SK-N-SH treated with all-trans-retinoic acid at 6 μM for 48 hours (cell line): ENCODE measurements around the gene IL17C.
A peak's percentile ranks its signal among the peaks of the same experiment; 100 is the strongest.

Source experiments
- ATAC-seq: fragments of 200-7000 bp; cut with Tn5 transposase; 3 replicates; pipeline ENCODE4 v1.9.1; 2020; ENCODE audit warnings: mild to moderate bottlenecking, moderate library complexity
- ARNTL ChIP-seq: fragments of 450-650 bp; formaldehyde crosslinking; IDR thresholded peaks from 2 replicates; pipeline ENCODE4 v1.5.0; 2020; ENCODE audit warnings: low read depth, mild to moderate bottlenecking, moderate library complexity, borderline replicate concordance
- CSDC2 ChIP-seq: fragments of 250-450 bp; sonication (Bioruptor Pico); IDR thresholded peaks from 2 replicates; pipeline ENCODE4 v1.5.0; 2020; ENCODE audit warnings: mild to moderate bottlenecking, moderate library complexity
- ESRRG ChIP-seq: fragments of 250-450 bp; sonication (Bioruptor Pico); IDR thresholded peaks from 2 replicates; pipeline ENCODE4 v1.6.1; 2021; ENCODE audit warnings: mild to moderate bottlenecking
- GLIS3 ChIP-seq: fragments of 250-450 bp; sonication (Bioruptor Pico); IDR thresholded peaks from 2 replicates; pipeline ENCODE4 v1.5.0; 2020; ENCODE audit warnings: mild to moderate bottlenecking, moderate library complexity
- ISL1 ChIP-seq: fragments of 250-450 bp; sonication (Bioruptor Pico); IDR thresholded peaks from 2 replicates; pipeline ENCODE4 v2.1.2; 2022; ENCODE audit warnings: mild to moderate bottlenecking, moderate library complexity
- OSR1 ChIP-seq: fragments of 250-450 bp; sonication (Bioruptor Pico); IDR thresholded peaks from 2 replicates; pipeline ENCODE4 v1.8.0; 2022; ENCODE audit warnings: moderate library complexity, mild to moderate bottlenecking, inconsistent platforms
- PPARA ChIP-seq: fragments of 250-450 bp; sonication (Bioruptor Pico); IDR thresholded peaks from 2 replicates; pipeline ENCODE4 v1.5.0; 2020; ENCODE audit warnings: mild to moderate bottlenecking, borderline replicate concordance
- RARB ChIP-seq: fragments of 250-450 bp; sonication (Bioruptor Pico); IDR thresholded peaks from 2 replicates; pipeline ENCODE4 v1.8.0; 2021; ENCODE audit warnings: mild to moderate bottlenecking, moderate library complexity
- SNAI2 ChIP-seq: fragments of 250-450 bp; sonication (Bioruptor Pico); IDR thresholded peaks from 2 replicates; pipeline ENCODE4 v1.5.0; 2020; ENCODE audit warnings: mild to moderate bottlenecking, moderate library complexity
- TCF4 ChIP-seq: fragments of 250-450 bp; sonication (Bioruptor Pico); IDR thresholded peaks from 2 replicates; pipeline ENCODE4 v1.8.0; 2021; ENCODE audit warnings: mild to moderate bottlenecking, moderate library complexity, borderline replicate concordance
- ZC3H10 ChIP-seq: fragments of 250-450 bp; sonication (Bioruptor Pico); IDR thresholded peaks from 2 replicates; pipeline ENCODE4 v1.5.1; 2021; ENCODE audit warnings: mild to moderate bottlenecking, moderate library complexity
- ZFP3 ChIP-seq: fragments of 250-450 bp; sonication (Bioruptor Pico); IDR thresholded peaks from 2 replicates; pipeline ENCODE4 v1.5.0; 2020; ENCODE audit warnings: mild to moderate bottlenecking, moderate library complexity
- ZFP30 ChIP-seq: fragments of 450-650 bp; formaldehyde crosslinking; IDR thresholded peaks from 2 replicates; pipeline ENCODE4 v1.5.0; 2022; ENCODE audit warnings: mild to moderate bottlenecking, moderate library complexity
- ZNF565 ChIP-seq: fragments of 450-650 bp; formaldehyde crosslinking; conservative IDR thresholded peaks from 2 replicates; pipeline ENCODE4 v1.5.0; 2020; ENCODE audit warnings: low read depth, mild to moderate bottlenecking, moderate library complexity
- ZNF70 ChIP-seq: fragments of 450-650 bp; formaldehyde crosslinking; IDR thresholded peaks from 2 replicates; pipeline ENCODE4 v1.5.0; 2020; ENCODE audit warnings: mild to moderate bottlenecking, moderate library complexity
- ZNF8 ChIP-seq: fragments of 450-650 bp; formaldehyde crosslinking; IDR thresholded peaks from 2 replicates; pipeline ENCODE4 v1.5.0; 2020; ENCODE audit warnings: mild to moderate bottlenecking, moderate library complexity
- TF ChIP-seq, protein P1 (sequence below): fragments of 250-450 bp; sonication (Bioruptor Pico); IDR thresholded peaks from 2 replicates; pipeline ENCODE4 v1.5.1; 2020; ENCODE audit warnings: low read depth, mild to moderate bottlenecking, moderate library complexity
- TF ChIP-seq, protein P2 (sequence below): fragments of 250-450 bp; sonication (Bioruptor Pico); IDR thresholded peaks from 2 replicates; pipeline ENCODE4 v1.8.0; 2021; ENCODE audit warnings: low read depth, mild to moderate bottlenecking, moderate library complexity, borderline replicate concordance
- TF ChIP-seq, protein P3 (sequence below): fragments of 250-450 bp; sonication (Bioruptor Pico); IDR thresholded peaks from 2 replicates; pipeline ENCODE4 v1.5.1; 2021; ENCODE audit warnings: mild to moderate bottlenecking, moderate library complexity
- TF ChIP-seq, protein P4 (sequence below): fragments of 250-450 bp; sonication (Bioruptor Pico); IDR thresholded peaks from 2 replicates; pipeline ENCODE4 v1.5.0; 2020; ENCODE audit warnings: mild to moderate bottlenecking, moderate library complexity
- TF ChIP-seq, protein P5 (sequence below): fragments of 250-450 bp; sonication (Bioruptor Pico); IDR thresholded peaks from 2 replicates; pipeline ENCODE4 v1.8.0; 2020; ENCODE audit warnings: mild to moderate bottlenecking, moderate library complexity, borderline replicate concordance

Gene IL17C

DNA sequence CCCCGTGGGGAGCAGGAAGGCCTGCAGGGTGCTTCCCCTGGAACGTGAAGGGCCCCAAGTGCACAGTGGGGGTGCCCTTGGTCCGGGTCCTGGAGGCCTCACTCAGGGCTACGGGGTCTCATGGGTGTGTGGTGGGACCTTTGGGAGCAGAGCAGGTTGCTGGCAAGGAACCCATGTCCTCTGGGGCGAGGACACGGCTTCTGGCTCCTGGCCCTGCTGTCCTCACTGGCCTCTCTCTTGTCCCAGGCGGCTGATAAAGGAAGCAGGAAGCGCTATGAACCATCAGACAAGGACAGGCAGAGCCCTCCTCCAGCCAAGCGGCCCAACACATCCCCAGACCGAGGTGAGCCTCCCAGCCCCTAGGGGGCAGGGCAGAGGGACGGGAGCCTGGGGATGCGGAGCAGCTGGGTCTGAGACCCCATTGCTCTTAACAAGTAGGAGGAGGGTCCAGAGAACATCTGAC is 9.8 kb upstream of the IL17C start:
- no peak for TF ChIP-seq ESRRG
- no peak for TF ChIP-seq ARNTL (CRISPR knock-in tag)
- TF ChIP-seq, protein P1, sequence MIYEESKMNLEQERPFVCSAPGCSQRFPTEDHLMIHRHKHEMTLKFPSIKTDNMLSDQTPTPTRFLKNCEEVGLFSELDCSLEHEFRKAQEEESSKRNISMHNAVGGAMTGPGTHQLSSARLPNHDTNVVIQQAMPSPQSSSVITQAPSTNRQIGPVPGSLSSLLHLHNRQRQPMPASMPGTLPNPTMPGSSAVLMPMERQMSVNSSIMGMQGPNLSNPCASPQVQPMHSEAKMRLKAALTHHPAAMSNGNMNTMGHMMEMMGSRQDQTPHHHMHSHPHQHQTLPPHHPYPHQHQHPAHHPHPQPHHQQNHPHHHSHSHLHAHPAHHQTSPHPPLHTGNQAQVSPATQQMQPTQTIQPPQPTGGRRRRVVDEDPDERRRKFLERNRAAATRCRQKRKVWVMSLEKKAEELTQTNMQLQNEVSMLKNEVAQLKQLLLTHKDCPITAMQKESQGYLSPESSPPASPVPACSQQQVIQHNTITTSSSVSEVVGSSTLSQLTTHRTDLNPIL (CRISPR knock-in tag) = no peak
- no peak for TF ChIP-seq ZNF70 (CRISPR knock-in tag)
- no peak for TF ChIP-seq SNAI2 (CRISPR knock-in tag)
- no peak for TF ChIP-seq GLIS3 (CRISPR knock-in tag)
- no peak for TF ChIP-seq CSDC2 (CRISPR knock-in tag)
- TF ChIP-seq PPARA (CRISPR knock-in tag) = no peak
- TF ChIP-seq, protein P2, sequence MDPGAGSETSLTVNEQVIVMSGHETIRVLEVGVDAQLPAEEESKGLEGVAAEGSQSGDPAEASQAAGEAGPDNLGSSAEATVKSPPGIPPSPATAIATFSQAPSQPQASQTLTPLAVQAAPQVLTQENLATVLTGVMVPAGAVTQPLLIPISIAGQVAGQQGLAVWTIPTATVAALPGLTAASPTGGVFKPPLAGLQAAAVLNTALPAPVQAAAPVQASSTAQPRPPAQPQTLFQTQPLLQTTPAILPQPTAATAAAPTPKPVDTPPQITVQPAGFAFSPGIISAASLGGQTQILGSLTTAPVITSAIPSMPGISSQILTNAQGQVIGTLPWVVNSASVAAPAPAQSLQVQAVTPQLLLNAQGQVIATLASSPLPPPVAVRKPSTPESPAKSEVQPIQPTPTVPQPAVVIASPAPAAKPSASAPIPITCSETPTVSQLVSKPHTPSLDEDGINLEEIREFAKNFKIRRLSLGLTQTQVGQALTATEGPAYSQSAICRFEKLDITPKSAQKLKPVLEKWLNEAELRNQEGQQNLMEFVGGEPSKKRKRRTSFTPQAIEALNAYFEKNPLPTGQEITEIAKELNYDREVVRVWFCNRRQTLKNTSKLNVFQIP (CRISPR knock-in tag) = no peak
- peak; percentile 69 for ATAC-seq

DNA sequence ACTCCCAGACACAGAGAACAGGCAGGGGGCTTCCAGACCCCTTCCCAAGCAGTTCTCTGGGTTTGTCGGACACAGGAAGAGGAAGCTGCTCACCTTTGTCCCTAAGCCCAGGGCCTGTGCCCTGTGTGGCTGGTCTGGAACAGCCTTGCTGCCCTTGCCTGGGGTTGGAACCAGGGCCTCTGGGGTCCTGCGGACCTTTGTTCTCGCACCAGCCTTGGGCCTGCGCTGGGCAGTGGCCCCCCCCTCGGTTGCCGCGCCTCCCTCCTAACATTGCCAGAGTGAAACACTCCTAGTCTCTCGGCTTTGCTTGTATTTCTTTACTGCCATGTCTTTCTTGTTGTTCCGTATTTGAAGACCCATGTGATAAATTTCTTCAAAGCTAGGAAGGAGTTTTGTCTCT is 8.5 kb upstream of the IL17C start:
- ATAC-seq = no peak
- no peak for TF ChIP-seq SNAI2 (CRISPR knock-in tag)
- no peak for TF ChIP-seq TCF4
- TF ChIP-seq ZC3H10 = no peak
- TF ChIP-seq, protein P3, sequence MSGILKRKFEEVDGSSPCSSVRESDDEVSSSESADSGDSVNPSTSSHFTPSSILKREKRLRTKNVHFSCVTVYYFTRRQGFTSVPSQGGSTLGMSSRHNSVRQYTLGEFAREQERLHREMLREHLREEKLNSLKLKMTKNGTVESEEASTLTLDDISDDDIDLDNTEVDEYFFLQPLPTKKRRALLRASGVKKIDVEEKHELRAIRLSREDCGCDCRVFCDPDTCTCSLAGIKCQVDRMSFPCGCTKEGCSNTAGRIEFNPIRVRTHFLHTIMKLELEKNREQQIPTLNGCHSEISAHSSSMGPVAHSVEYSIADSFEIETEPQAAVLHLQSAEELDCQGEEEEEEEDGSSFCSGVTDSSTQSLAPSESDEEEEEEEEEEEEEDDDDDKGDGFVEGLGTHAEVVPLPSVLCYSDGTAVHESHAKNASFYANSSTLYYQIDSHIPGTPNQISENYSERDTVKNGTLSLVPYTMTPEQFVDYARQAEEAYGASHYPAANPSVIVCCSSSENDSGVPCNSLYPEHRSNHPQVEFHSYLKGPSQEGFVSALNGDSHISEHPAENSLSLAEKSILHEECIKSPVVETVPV (CRISPR knock-in tag) = no peak
- no peak for TF ChIP-seq ZNF8
- no peak for TF ChIP-seq RARB
- no peak for TF ChIP-seq ESRRG
- TF ChIP-seq, protein P1 (CRISPR knock-in tag) = no peak
- TF ChIP-seq, protein P4, sequence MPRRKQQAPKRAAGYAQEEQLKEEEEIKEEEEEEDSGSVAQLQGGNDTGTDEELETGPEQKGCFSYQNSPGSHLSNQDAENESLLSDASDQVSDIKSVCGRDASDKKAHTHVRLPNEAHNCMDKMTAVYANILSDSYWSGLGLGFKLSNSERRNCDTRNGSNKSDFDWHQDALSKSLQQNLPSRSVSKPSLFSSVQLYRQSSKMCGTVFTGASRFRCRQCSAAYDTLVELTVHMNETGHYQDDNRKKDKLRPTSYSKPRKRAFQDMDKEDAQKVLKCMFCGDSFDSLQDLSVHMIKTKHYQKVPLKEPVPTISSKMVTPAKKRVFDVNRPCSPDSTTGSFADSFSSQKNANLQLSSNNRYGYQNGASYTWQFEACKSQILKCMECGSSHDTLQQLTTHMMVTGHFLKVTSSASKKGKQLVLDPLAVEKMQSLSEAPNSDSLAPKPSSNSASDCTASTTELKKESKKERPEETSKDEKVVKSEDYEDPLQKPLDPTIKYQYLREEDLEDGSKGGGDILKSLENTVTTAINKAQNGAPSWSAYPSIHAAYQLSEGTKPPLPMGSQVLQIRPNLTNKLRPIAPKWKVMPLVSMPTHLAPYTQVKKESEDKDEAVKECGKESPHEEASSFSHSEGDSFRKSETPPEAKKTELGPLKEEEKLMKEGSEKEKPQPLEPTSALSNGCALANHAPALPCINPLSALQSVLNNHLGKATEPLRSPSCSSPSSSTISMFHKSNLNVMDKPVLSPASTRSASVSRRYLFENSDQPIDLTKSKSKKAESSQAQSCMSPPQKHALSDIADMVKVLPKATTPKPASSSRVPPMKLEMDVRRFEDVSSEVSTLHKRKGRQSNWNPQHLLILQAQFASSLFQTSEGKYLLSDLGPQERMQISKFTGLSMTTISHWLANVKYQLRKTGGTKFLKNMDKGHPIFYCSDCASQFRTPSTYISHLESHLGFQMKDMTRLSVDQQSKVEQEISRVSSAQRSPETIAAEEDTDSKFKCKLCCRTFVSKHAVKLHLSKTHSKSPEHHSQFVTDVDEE (CRISPR knock-in tag) = no peak
- no peak for TF ChIP-seq CSDC2 (CRISPR knock-in tag)
- no peak for TF ChIP-seq ISL1 (CRISPR knock-in tag)
- TF ChIP-seq OSR1 = no peak
- no peak for TF ChIP-seq ZFP3 (CRISPR knock-in tag)
- no peak for TF ChIP-seq PPARA (CRISPR knock-in tag)
- TF ChIP-seq, protein P2 (CRISPR knock-in tag) = no peak
- TF ChIP-seq, all 23 proteins: peak for 0

DNA sequence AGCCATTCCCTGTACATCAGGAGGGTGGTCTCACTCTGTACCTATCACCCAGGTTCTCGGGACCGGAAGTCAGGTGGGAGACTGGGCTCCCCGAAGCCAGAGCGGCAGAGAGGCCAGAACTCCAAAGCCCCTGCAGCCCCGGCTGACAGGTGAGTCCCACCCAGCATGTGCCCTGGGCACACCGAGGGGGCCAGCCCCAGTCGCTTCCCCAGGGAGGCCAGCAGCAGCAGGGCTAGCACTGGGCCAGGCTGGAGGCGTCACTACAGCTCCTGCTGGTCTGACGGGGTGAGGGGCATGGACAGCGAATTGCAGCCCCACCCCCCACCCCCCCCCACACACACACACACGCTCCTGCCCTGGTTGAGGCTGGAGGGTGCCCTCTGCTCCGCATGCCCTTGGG is 7.9 kb upstream of the IL17C start:
- no peak for ATAC-seq
- TF ChIP-seq, protein P2 (CRISPR knock-in tag) = no peak
- TF ChIP-seq ARNTL (CRISPR knock-in tag) (no peak), SNAI2 (CRISPR knock-in tag) (no peak), ZNF8 (no peak), ISL1 (CRISPR knock-in tag) (no peak), ESRRG (no peak), ZNF70 (CRISPR knock-in tag) (no peak), ZFP30 (CRISPR knock-in tag) (no peak), ZNF565 (CRISPR knock-in tag) (no peak), OSR1 (no peak), PPARA (CRISPR knock-in tag) (no peak), TCF4 (no peak), ZC3H10 (no peak), GLIS3 (CRISPR knock-in tag) (no peak)
- TF ChIP-seq, protein P5, sequence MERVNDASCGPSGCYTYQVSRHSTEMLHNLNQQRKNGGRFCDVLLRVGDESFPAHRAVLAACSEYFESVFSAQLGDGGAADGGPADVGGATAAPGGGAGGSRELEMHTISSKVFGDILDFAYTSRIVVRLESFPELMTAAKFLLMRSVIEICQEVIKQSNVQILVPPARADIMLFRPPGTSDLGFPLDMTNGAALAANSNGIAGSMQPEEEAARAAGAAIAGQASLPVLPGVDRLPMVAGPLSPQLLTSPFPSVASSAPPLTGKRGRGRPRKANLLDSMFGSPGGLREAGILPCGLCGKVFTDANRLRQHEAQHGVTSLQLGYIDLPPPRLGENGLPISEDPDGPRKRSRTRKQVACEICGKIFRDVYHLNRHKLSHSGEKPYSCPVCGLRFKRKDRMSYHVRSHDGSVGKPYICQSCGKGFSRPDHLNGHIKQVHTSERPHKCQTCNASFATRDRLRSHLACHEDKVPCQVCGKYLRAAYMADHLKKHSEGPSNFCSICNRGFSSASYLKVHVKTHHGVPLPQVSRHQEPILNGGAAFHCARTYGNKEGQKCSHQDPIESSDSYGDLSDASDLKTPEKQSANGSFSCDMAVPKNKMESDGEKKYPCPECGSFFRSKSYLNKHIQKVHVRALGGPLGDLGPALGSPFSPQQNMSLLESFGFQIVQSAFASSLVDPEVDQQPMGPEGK = no peak
